Ovary (tissue), 9 donors: ENCODE measurements around the gene PAQR7. TPM values are rescaled to one million over a fixed set of nuclear protein-coding genes. Genes with fewer than 3 reads are reported as not detected.

ENCODE experiments used
- DNase-seq, 5 donors: peaks; one replicate each; pipeline ENCODE4 v3.0.0-alpha.2; 2019 to 2020
- H3K27ac ChIP-seq, 2 donors: fragments of 200-600 bp; one replicate each; pipeline versions ENCODE4 v1.5.1 to v1.8.0; 2019 to 2022
- H3K27me3 ChIP-seq: fragments of 200-600 bp; one replicate; pipeline ENCODE4 v1.8.0; 2022
- H3K36me3 ChIP-seq: fragments of 200-600 bp; sonication (generic); one replicate; pipeline ENCODE4 v1.5.1; 2019
- H3K4me1 ChIP-seq: one replicate; pipeline ENCODE4 v1.8.1; 2013; ENCODE audit warnings: mild to moderate bottlenecking, moderate library complexity; ENCODE audit not compliant: insufficient read depth
- H3K4me3 ChIP-seq: fragments of 200-600 bp; sonication (generic); one replicate; pipeline ENCODE4 v1.5.1; 2017
- H3K9me3 ChIP-seq, 2 donors: fragments of 200-600 bp in 1 of 2; sonication (generic) in 1 of 2; one replicate each; pipeline versions ENCODE4 v1.5.1 to v1.8.1; 2013 to 2019; ENCODE audit warnings: mild to moderate bottlenecking in 1 of 2, moderate library complexity in 1 of 2
- EP300 ChIP-seq: sonication (generic); formaldehyde crosslinking; IDR thresholded peaks from one replicate; pipeline ENCODE4 v1.6.1; 2017; ENCODE audit warnings: antibody characterized with exemption
- POLR2A ChIP-seq: fragments of 450-650 bp; IDR thresholded peaks from one replicate; pipeline ENCODE4 v1.6.1; 2017; ENCODE audit warnings: antibody characterized with exemption, mild to moderate bottlenecking, moderate library complexity
- WGBS, 3 donors: extraction: QIAGEN DNeasy Blood & Tissue Kit in 1 of 3; methylation state at CpG; one replicate each; pipeline versions ENCODE4 v1.1.5 to v1.1.7; 2013 to 2017; 5-methylcytosine and 5-hydroxymethylcytosine counted together
- intact Hi-C, 4 donors: fragments of 100-400 bp; cut with DNase I; formaldehyde crosslinking; loops; one replicate each; pipeline versions ENCODE4 v1.11.0 to v1.15.1; 2022 to 2023
- polyA plus RNA-seq, 2 donors: library from polyadenylated mRNA; stranded (reverse); fragments of 200-250 nt in 1 of 2; fragments of 350-450 nt in 1 of 2; fragmentation: Illumina TruSeq in 1 of 2; extraction: RNeasy Lipid Tissue Mini Kit (QIAGEN cat#74804) in 1 of 2; gene quantifications; one replicate each; pipeline ENCODE4 v1.2.3, GENCODE V29; 2013 to 2014
- total RNA-seq, 7 donors: library from RNA; depleted of rRNA in 2 of 7; stranded (reverse); fragments of >200 nt in 2 of 7; fragmentation: NEBNext Ultra II Directional in 3 of 7; extraction: Animal tissue kit (Norgen Biotek cat#: 25700) in 3 of 7; gene quantifications; one replicate each; pipeline versions ENCODE4 v1.1.0 to v1.2.4, GENCODE V29; 2016 to 2023
- TF ChIP-seq, protein P1 (sequence below), 3 donors: fragments of 450-650 bp in 2 of 3; fragments of 200-600 bp in 1 of 3; IDR thresholded peaks; one replicate each; pipeline versions ENCODE4 v1.5.1 to v1.8.0; 2016 to 2022; ENCODE audit warnings: antibody characterized with exemption in 3 of 3, mild to moderate bottlenecking in 1 of 3
- donor health status: DM: no; HTN: no; CAD: no; lungs with moderate emphysema.
- donor health status: DM: no; HTN: no; CAD: no.
- donor health status: Bipolar disorder and iron deficiency.
- donor health status: DM: yes; HTN: yes; CAD: no.
- donor health status: DM: no; HTN: no; CAD: no.
- donor health status: DM: yes; HTN: yes; CAD: no.

Gene PAQR7
- total and polyA plus RNA-seq, 9 donors = 8.6 to 98.1 (median 57.7) TPM

GRCh38 chr1:25904943-25905679 lies 29.6 kb upstream of the PAQR7 start:
- no peaks in the 10 kb centered on the region for H3K36me3 ChIP-seq
- H3K27me3 ChIP-seq = no peaks in the 10 kb centered on the region
- peak; percentile 95 to 99 (median 98) for DNase-seq
- no peak for TF ChIP-seq EP300
- H3K4me1 ChIP-seq = no peaks in the 10 kb centered on the region
- no peaks in the 10 kb centered on the region for H3K9me3 ChIP-seq
- 1% methylated on average over 20 to 34 of the region's 34 CpGs for WGBS, 3 donors
- peak overlapping the region; percentile 79 for H3K4me3 ChIP-seq
- peak overlapping the region in 1 of 2 donors; percentile 41 for H3K27ac ChIP-seq
- intact Hi-C loops = loop anchor here in 1 of 4 donors (5.0 kb wide), 1 partner anchor 92 kb away; the partner anchor contains the start of gene PAFAH2

- TF ChIP-seq POLR2A = no peak
- no peak for TF ChIP-seq EP300
- TF ChIP-seq, protein P1, sequence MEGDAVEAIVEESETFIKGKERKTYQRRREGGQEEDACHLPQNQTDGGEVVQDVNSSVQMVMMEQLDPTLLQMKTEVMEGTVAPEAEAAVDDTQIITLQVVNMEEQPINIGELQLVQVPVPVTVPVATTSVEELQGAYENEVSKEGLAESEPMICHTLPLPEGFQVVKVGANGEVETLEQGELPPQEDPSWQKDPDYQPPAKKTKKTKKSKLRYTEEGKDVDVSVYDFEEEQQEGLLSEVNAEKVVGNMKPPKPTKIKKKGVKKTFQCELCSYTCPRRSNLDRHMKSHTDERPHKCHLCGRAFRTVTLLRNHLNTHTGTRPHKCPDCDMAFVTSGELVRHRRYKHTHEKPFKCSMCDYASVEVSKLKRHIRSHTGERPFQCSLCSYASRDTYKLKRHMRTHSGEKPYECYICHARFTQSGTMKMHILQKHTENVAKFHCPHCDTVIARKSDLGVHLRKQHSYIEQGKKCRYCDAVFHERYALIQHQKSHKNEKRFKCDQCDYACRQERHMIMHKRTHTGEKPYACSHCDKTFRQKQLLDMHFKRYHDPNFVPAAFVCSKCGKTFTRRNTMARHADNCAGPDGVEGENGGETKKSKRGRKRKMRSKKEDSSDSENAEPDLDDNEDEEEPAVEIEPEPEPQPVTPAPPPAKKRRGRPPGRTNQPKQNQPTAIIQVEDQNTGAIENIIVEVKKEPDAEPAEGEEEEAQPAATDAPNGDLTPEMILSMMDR (IDR thresholded peaks at IDR 0.05) = no peak
- no peaks in the 10 kb centered on the region for H3K4me1 ChIP-seq
- H3K4me3 ChIP-seq = no peak overlapping the region
- WGBS, 3 donors = 36 to 58% (median 43%) methylated on average over 3 of the region's 3 CpGs
- DNase-seq = no peak
- intact Hi-C loops = no loop called here
- H3K27ac ChIP-seq = no peak overlapping the region
- no peaks in the 10 kb centered on the region for H3K36me3 ChIP-seq
- no peaks in the 10 kb centered on the region for H3K9me3 ChIP-seq
- H3K27me3 ChIP-seq = no peaks in the 10 kb centered on the region
These were observed 28.5 kb upstream of the PAQR7 start for GRCh38 chr1:25903986-25904385.

DNA sequence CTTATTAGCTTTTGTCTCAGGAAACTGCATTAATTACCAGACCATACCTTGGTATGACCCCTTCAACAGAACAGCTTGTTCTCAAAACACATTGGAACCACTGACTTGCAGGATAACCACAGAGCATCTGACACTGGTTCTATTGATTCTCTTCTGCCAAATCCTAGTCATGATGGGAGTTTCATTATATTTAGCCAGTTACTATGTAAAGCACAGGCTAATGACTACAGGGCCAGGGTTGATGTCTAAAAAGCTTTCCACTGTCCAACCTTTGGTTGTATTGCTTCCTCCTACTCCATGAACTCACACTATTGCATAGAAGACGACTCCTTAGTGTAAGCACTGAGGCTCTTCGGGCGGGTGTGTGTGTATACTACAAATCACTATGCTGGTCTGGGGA lies 27.0 kb upstream of the PAQR7 start:
- no peak for DNase-seq
- H3K4me1 ChIP-seq = no peaks in the 10 kb centered on the region

DNA sequence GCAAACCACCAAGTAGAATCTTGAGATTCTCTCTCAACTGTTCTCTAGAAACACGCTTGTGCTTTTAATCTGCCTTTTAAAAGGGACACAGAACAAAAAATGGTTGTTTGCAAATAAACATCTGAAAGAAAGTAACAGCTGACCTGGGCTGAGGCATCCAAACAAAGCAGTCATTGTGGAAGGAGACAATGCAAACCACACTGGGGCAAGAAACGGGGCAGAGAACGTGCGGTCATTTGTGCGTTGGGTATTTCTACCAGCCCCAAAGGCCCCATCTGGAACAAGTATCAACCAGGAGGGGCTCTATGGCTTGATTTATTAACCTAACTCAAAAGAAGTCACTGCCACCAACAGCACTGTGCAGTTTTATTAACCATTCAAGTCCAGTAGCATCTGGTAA lies 24.7 kb upstream of the PAQR7 start:
- TF ChIP-seq EP300 (no peak), POLR2A (no peak)
- TF ChIP-seq, protein P1 (IDR thresholded peaks at IDR 0.05) = no peak
- intact Hi-C loops = no loop called here
- no peaks in the 10 kb centered on the region for H3K27me3 ChIP-seq
- no peak overlapping the region for H3K4me3 ChIP-seq
- 87 to 92% (median 88%) methylated on average over 5 of the region's 5 CpGs for WGBS, 3 donors
- H3K27ac ChIP-seq = no peak overlapping the region
- peaks cover 3% of the 10 kb centered on the region for H3K4me1 ChIP-seq
- no peak for DNase-seq
- H3K9me3 ChIP-seq = no peaks in the 10 kb centered on the region
- H3K36me3 ChIP-seq = no peaks in the 10 kb centered on the region

More for the DNA sequence above, 27.0 kb upstream of the PAQR7 start:
- Histone ChIP-seq H3K4me3 (no peak overlapping the region), H3K27ac (no peak overlapping the region), H3K9me3 (no peaks in the 10 kb centered on the region), H3K36me3 (no peaks in the 10 kb centered on the region), H3K27me3 (no peaks in the 10 kb centered on the region)
- 69 to 80% (median 77%) methylated on average over 3 of the region's 3 CpGs for WGBS, 3 donors
- TF ChIP-seq POLR2A (no peak), EP300 (no peak)
- TF ChIP-seq, protein P1 (IDR thresholded peaks at IDR 0.05) = no peak
- intact Hi-C loops = no loop called here

DNA sequence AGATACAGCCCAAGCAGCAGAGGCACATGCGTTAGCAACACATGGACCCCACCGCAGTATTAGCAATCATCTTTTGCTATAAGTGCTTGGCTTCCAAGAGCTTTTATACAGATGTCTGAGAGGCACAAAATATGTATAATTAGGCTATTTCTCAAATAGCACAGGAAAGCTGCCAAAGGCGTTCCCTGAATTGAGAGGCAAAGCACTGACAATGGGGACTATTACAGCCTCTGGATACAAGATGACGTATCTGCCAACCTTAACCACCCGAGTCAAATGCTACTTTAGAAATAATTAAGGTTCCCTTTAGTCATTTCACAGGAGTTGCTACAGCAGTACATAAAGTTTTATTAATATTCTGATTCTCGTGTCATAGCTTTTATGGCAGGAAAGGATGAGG lies 24.3 kb upstream of the PAQR7 start:
- Histone ChIP-seq H3K27me3 (no peaks in the 10 kb centered on the region), H3K4me3 (no peak overlapping the region), H3K9me3 (no peaks in the 10 kb centered on the region), H3K36me3 (no peaks in the 10 kb centered on the region), H3K4me1 (peaks cover 3% of the 10 kb centered on the region), H3K27ac (no peak overlapping the region)
- intact Hi-C loops = loop anchor here in 3 of 4 donors (5.0 to 10.0 kb wide), 2 partner anchors 95 to 98 kb away; partner anchors contain the start of gene PAFAH2 (in 3 of the 3)
- WGBS, 3 donors = 80 to 88% (median 82%) methylated on average over 6 of the region's 6 CpGs
- no peak for DNase-seq
- TF ChIP-seq, protein P1 (IDR thresholded peaks at IDR 0.05) = no peak
- TF ChIP-seq POLR2A = no peak
- TF ChIP-seq EP300 = no peak
